Esophagus muscularis mucosa (tissue), 4 donors: ENCODE data around the gene COBL.

Experiments used
- EP300 ChIP-seq: sonication (generic); formaldehyde crosslinking; IDR thresholded peaks from one replicate; pipeline ENCODE4 v1.6.1; 2017; ENCODE audit warnings: antibody characterized with exemption
- POLR2A ChIP-seq: fragments of 450-650 bp; IDR thresholded peaks from one replicate; pipeline ENCODE4 v1.6.1; 2017; ENCODE audit warnings: antibody characterized with exemption, moderate library complexity, mild to moderate bottlenecking, low read depth
- TF ChIP-seq, protein P1 (sequence below), 3 experiments: fragments of 200-600 bp in 2 of 3; fragments of 450-650 bp in 1 of 3; sonication (generic) in 2 of 3; IDR thresholded peaks; one replicate each; pipeline ENCODE4 v1.5.1; 2017 to 2019; ENCODE audit warnings: antibody characterized with exemption in 3 of 3, mild to moderate bottlenecking in 2 of 3, moderate library complexity in 1 of 3

DNA sequence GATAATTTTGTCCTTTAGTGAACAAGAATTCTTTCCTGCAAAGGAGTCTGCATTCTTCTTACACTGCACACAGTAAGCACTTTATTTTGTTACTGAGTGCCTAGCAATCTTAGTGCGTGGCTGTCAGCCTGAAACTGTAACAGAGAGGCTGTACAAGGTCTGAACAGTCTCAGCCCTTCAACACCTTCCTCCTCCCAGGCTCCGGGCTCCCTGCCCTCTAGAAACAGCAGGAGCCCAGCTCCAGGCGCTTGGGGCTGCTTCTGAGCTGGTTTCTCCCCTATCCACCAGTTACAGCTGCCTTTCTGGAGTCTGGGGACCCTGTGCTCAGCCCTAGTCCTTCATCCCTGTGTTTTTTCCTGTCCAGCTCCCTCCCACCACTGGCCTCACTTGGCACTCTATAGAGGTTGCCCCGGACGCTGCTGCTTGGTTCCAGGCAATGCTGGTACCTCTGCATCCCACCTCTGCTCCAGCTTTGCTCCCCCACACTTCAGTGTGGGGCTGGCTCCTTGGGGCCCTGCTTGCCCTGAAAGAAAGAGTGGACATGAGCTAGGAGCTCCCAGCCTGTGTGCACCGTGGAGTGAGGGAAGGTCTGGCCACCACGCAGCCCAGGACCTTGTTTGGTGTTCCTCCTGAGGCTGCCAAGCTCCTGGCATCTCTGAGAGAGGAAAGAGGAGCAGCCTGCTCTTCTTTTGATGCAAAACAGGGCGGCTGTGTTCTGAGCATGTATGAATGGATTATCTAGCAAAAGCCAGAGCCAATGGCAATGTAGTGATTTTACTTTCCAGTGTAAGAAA is 282.7 kb downstream of the COBL start:
- no peak for TF ChIP-seq POLR2A
- TF ChIP-seq, protein P1, sequence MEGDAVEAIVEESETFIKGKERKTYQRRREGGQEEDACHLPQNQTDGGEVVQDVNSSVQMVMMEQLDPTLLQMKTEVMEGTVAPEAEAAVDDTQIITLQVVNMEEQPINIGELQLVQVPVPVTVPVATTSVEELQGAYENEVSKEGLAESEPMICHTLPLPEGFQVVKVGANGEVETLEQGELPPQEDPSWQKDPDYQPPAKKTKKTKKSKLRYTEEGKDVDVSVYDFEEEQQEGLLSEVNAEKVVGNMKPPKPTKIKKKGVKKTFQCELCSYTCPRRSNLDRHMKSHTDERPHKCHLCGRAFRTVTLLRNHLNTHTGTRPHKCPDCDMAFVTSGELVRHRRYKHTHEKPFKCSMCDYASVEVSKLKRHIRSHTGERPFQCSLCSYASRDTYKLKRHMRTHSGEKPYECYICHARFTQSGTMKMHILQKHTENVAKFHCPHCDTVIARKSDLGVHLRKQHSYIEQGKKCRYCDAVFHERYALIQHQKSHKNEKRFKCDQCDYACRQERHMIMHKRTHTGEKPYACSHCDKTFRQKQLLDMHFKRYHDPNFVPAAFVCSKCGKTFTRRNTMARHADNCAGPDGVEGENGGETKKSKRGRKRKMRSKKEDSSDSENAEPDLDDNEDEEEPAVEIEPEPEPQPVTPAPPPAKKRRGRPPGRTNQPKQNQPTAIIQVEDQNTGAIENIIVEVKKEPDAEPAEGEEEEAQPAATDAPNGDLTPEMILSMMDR (IDR thresholded peaks at IDR 0.05): no peak
- TF ChIP-seq EP300: no peak
